Neural progenitor cell (in vitro differentiated cells): ENCODE results near the gene PLCB3. TPM values are rescaled to one million over a fixed set of nuclear protein-coding genes. Genes with fewer than 3 reads are reported as not detected.

Experiments used
- DNase-seq: peaks from one replicate; pipeline ENCODE4 v3.0.0-alpha.2; 2016; ENCODE audit warnings: low spot score
- H2AFZ ChIP-seq: fragments of 200-600 bp; sonication (generic); replicated peaks from 2 replicates; pipeline ENCODE4 v1.6.1; 2016; ENCODE audit warnings: antibody characterized with exemption
- H3F3A ChIP-seq: fragments of 200-600 bp; sonication (generic); 2 replicates; pipeline ENCODE4 v1.6.1; 2016; ENCODE audit warnings: antibody characterized with exemption, low read depth
- H3K27ac ChIP-seq: fragments of 200-600 bp; sonication (generic); 2 replicates; pipeline ENCODE4 v1.5.1; 2016; ENCODE audit warnings: mild to moderate bottlenecking
- H3K27me3 ChIP-seq: fragments of 200-600 bp; sonication (generic); 2 replicates; pipeline ENCODE4 v1.6.1; 2016; ENCODE audit warnings: mild to moderate bottlenecking, moderate library complexity
- H3K36me3 ChIP-seq: fragments of 200-600 bp; sonication (generic); 2 replicates; pipeline ENCODE4 v1.5.1; 2016
- H3K4me1 ChIP-seq: fragments of 200-600 bp; sonication (generic); 2 replicates; pipeline ENCODE4 v1.6.1; 2016; ENCODE audit warnings: mixed run types
- H3K4me2 ChIP-seq: fragments of 200-600 bp; sonication (generic); 2 replicates; pipeline ENCODE4 v1.6.1; 2016
- H3K4me3 ChIP-seq: fragments of 200-600 bp; sonication (generic); 2 replicates; pipeline ENCODE4 v1.5.1; 2016
- H3K79me2 ChIP-seq: fragments of 200-600 bp; sonication (generic); 2 replicates; pipeline ENCODE4 v1.6.1; 2016; ENCODE audit warnings: low read depth
- H3K9ac ChIP-seq: fragments of 200-600 bp; sonication (generic); 2 replicates; pipeline ENCODE4 v1.6.1; 2016
- H3K9me3 ChIP-seq: fragments of 200-600 bp; sonication (generic); 2 replicates; pipeline ENCODE4 v1.5.1; 2016; ENCODE audit warnings: low read depth
- H4K20me1 ChIP-seq: fragments of 200-600 bp; sonication (generic); 2 replicates; pipeline ENCODE4 v1.6.1; 2016; ENCODE audit warnings: low read depth
- H3K27ac Mint-ChIP-seq: 3 replicates; pipeline ENCODE4 v1.8.0; 2021; ENCODE audit warnings: mixed read lengths
- H3K27me3 Mint-ChIP-seq: 2 replicates; pipeline ENCODE4 v1.8.0; 2022; ENCODE audit warnings: low read depth, mild to moderate bottlenecking, inconsistent platforms, moderate library complexity, mixed read lengths; ENCODE audit not compliant: insufficient read depth
- H3K36me3 Mint-ChIP-seq: 3 replicates; pipeline ENCODE4 v1.8.0; 2021; ENCODE audit warnings: mixed read lengths
- H3K4me1 Mint-ChIP-seq: 3 replicates; pipeline ENCODE4 v1.8.0; 2021; ENCODE audit warnings: mixed read lengths
- H3K4me3 Mint-ChIP-seq: 3 replicates; pipeline ENCODE4 v1.8.0; 2021; ENCODE audit warnings: mild to moderate bottlenecking, moderate library complexity, mixed read lengths
- H3K9me3 Mint-ChIP-seq: 3 replicates; pipeline ENCODE4 v1.8.0; 2020; ENCODE audit warnings: mixed read lengths
- CTCF ChIP-seq: fragments of 200-600 bp; sonication (generic); IDR thresholded peaks from 2 replicates; pipeline ENCODE4 v1.5.1; 2017; ENCODE audit warnings: antibody characterized with exemption, mild to moderate bottlenecking
- EZH2 ChIP-seq: fragments of 200-600 bp; sonication (generic); IDR thresholded peaks from 2 replicates; pipeline ENCODE4 v1.6.1; 2017; ENCODE audit warnings: antibody characterized with exemption, mild to moderate bottlenecking, moderate library complexity
- EZH2phosphoT487 ChIP-seq: fragments of 200-600 bp; sonication (generic); IDR thresholded peaks from 2 replicates; pipeline ENCODE4 v1.6.1; 2017; ENCODE audit warnings: antibody characterized with exemption
- total RNA-seq: library from RNA; depleted of rRNA; stranded (reverse); fragments of >200 nt; gene quantifications from 2 replicates; pipeline ENCODE4 v1.2.3, GENCODE V29; 2015; ENCODE audit warnings: low replicate concordance

PLCB3 gene
- total RNA-seq, 1 donor from 2014 or later: 15.6 TPM

DNA sequence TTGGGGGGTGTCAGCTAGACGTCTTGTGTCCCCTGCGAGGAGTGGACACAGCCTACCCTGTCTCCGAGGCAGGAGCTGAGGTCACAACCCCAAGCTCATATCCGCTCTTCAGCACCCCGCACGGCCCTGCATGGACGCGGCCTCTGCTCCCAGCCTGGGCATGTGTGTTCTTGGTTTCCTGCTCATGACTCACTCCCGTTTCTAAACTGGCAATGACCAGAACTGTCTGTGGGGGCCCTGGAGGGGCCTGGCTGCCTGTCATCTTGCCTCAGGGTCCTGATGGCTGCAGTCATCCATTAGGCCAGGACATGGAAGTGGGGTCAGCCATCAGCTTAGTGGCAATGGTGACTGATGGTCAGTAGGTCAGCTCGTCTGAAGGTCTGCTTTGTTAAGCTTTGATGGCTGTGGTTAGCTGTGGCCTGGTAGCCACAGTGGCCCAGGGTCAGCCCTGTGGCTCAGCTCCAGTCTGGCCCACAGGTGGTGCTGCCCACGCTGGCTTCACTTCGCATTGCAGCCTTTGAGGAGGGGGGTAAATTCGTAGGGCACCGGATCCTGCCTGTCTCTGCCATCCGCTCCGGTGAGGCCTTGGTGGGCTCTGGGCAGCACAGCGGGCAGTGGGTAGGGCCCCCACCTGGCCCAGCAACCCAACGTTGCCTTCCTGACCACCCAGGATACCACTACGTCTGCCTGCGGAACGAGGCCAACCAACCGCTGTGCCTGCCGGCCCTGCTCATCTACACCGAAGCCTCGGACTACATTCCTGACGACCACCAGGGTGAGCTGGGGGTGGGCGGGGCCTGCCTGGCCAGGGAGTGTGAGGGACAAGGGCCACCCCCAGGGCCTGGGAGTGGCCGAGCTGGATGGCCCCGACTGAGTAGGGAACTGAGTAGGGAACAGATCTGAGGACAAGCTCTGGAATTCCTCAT lies 12.0 kb downstream of the PLCB3 start:
- Histone ChIP-seq H2AFZ (no peak overlapping the region), H3K27ac (no peak overlapping the region), H3K4me2 (no peak overlapping the region), H3K79me2 (no peaks in the 10 kb centered on the region), H3K27me3 (no peaks in the 10 kb centered on the region), H4K20me1 (no peaks in the 10 kb centered on the region), H3K4me3 (no peak overlapping the region), H3K9me3 (no peaks in the 10 kb centered on the region), H3K9ac (peak overlapping the region; percentile 38), H3K4me1 (no peaks in the 10 kb centered on the region), H3F3A (peaks cover 6% of the 10 kb centered on the region), H3K36me3 (no peaks in the 10 kb centered on the region)
- no peaks in the 10 kb centered on the region for H3K9me3 Mint-ChIP-seq
- peak; percentile 61 for DNase-seq
- TF ChIP-seq EZH2: no peak
- TF ChIP-seq CTCF: peak; percentile 13
- TF ChIP-seq EZH2phosphoT487: no peak
- H3K27me3 Mint-ChIP-seq: peaks cover 9% of the 10 kb centered on the region
- peak overlapping the region; percentile 67 for H3K4me3 Mint-ChIP-seq
- H3K27ac Mint-ChIP-seq: peak overlapping the region; percentile 69
- peaks cover 18% of the 10 kb centered on the region for H3K36me3 Mint-ChIP-seq
- H3K4me1 Mint-ChIP-seq: peaks cover 11% of the 10 kb centered on the region

DNA sequence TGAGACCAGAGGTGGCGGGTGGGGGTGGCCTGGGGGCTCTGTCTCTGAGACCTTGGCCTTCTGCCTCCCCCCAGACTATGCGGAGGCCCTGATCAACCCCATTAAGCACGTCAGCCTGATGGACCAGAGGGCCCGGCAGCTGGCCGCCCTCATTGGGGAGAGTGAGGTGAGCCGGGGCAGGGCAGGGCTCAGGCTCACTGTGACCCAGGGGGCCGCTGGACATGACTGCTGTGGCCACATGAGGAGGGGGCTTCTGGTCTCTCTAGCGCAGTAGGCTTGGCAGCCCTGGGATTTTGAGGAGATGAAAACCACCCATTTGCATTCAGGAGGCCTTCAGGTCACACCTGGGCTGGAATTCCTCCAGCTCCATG lies 12.6 kb downstream of the PLCB3 start:
- Histone ChIP-seq H3K79me2 (no peaks in the 10 kb centered on the region), H3K27ac (no peak overlapping the region), H3K4me1 (peaks cover 5% of the 10 kb centered on the region), H3K4me2 (no peak overlapping the region), H3K36me3 (no peaks in the 10 kb centered on the region), H3K9ac (no peak overlapping the region), H3K4me3 (no peak overlapping the region), H2AFZ (no peak overlapping the region), H3K27me3 (no peaks in the 10 kb centered on the region), H4K20me1 (peaks cover 4% of the 10 kb centered on the region), H3K9me3 (no peaks in the 10 kb centered on the region), H3F3A (peaks cover 12% of the 10 kb centered on the region)
- Mint-ChIP-seq H3K36me3 (peaks cover 18% of the 10 kb centered on the region), H3K27me3 (peaks cover 12% of the 10 kb centered on the region), H3K4me3 (no peak overlapping the region), H3K27ac (no peak overlapping the region), H3K4me1 (peaks cover 15% of the 10 kb centered on the region), H3K9me3 (no peaks in the 10 kb centered on the region)
- no peak for DNase-seq
- TF ChIP-seq EZH2 (no peak), CTCF (no peak), EZH2phosphoT487 (no peak)

- Histone ChIP-seq H3K4me1 (peaks cover 7% of the 10 kb centered on the region), H2AFZ (no peak overlapping the region), H3K9me3 (no peaks in the 10 kb centered on the region), H3K4me2 (no peak overlapping the region), H3K9ac (no peak overlapping the region), H3K4me3 (no peak overlapping the region), H3K27ac (no peak overlapping the region), H3K36me3 (no peaks in the 10 kb centered on the region), H3K27me3 (no peaks in the 10 kb centered on the region), H3K79me2 (no peaks in the 10 kb centered on the region), H4K20me1 (peaks cover 4% of the 10 kb centered on the region), H3F3A (peaks cover 17% of the 10 kb centered on the region)
- DNase-seq: no peak
- H3K27me3 Mint-ChIP-seq: peaks cover 13% of the 10 kb centered on the region
- H3K27ac Mint-ChIP-seq: no peak overlapping the region
- peaks cover 17% of the 10 kb centered on the region for H3K4me1 Mint-ChIP-seq
- no peaks in the 10 kb centered on the region for H3K9me3 Mint-ChIP-seq
- TF ChIP-seq CTCF (no peak), EZH2phosphoT487 (no peak), EZH2 (no peak)
- peaks cover 16% of the 10 kb centered on the region for H3K36me3 Mint-ChIP-seq
- no peak overlapping the region for H3K4me3 Mint-ChIP-seq
Measured at GRCh38 chr11:64264371-64264852, 13.1 kb downstream of the PLCB3 start.
